Measurements from ENCODE around the gene TECR.

DNA sequence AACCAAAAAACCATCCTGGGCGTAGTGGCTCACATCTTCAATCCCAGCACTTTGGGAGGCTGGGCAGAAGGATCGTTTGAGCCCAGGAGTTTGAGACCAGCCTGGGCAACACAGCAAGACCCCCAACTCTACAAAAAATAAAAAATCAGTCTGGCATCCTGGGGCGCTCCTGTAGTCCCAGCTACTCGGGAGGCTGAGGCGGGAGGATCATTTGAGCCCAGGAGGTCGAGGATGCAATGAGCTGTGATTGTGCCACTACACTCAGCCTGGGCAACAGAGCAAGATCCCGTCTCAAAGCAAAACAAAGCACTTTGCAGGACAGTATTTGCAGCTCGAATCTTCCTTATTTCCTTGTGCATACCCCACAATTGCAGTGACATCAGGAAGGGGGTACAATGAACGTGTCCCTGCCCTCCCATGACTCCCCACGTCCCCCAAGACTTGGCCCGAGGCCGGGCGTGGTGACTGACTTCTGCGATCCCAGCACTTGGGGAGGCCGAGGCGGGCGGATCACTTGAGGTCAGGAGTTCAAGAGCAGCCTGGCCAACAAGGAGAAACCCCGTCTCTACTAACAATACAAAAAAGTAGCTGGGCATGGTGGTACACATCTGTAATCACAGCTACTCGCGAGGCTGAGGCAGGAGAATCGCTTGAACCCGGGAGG, 41.6 kb downstream of the TECR start:
- TF ChIP-seq EZH2 (IDR thresholded peaks at IDR 0.05; ENCODE audit: borderline replicate concordance, low read depth, low read length): no peak
- TF ChIP-seq, protein P1, sequence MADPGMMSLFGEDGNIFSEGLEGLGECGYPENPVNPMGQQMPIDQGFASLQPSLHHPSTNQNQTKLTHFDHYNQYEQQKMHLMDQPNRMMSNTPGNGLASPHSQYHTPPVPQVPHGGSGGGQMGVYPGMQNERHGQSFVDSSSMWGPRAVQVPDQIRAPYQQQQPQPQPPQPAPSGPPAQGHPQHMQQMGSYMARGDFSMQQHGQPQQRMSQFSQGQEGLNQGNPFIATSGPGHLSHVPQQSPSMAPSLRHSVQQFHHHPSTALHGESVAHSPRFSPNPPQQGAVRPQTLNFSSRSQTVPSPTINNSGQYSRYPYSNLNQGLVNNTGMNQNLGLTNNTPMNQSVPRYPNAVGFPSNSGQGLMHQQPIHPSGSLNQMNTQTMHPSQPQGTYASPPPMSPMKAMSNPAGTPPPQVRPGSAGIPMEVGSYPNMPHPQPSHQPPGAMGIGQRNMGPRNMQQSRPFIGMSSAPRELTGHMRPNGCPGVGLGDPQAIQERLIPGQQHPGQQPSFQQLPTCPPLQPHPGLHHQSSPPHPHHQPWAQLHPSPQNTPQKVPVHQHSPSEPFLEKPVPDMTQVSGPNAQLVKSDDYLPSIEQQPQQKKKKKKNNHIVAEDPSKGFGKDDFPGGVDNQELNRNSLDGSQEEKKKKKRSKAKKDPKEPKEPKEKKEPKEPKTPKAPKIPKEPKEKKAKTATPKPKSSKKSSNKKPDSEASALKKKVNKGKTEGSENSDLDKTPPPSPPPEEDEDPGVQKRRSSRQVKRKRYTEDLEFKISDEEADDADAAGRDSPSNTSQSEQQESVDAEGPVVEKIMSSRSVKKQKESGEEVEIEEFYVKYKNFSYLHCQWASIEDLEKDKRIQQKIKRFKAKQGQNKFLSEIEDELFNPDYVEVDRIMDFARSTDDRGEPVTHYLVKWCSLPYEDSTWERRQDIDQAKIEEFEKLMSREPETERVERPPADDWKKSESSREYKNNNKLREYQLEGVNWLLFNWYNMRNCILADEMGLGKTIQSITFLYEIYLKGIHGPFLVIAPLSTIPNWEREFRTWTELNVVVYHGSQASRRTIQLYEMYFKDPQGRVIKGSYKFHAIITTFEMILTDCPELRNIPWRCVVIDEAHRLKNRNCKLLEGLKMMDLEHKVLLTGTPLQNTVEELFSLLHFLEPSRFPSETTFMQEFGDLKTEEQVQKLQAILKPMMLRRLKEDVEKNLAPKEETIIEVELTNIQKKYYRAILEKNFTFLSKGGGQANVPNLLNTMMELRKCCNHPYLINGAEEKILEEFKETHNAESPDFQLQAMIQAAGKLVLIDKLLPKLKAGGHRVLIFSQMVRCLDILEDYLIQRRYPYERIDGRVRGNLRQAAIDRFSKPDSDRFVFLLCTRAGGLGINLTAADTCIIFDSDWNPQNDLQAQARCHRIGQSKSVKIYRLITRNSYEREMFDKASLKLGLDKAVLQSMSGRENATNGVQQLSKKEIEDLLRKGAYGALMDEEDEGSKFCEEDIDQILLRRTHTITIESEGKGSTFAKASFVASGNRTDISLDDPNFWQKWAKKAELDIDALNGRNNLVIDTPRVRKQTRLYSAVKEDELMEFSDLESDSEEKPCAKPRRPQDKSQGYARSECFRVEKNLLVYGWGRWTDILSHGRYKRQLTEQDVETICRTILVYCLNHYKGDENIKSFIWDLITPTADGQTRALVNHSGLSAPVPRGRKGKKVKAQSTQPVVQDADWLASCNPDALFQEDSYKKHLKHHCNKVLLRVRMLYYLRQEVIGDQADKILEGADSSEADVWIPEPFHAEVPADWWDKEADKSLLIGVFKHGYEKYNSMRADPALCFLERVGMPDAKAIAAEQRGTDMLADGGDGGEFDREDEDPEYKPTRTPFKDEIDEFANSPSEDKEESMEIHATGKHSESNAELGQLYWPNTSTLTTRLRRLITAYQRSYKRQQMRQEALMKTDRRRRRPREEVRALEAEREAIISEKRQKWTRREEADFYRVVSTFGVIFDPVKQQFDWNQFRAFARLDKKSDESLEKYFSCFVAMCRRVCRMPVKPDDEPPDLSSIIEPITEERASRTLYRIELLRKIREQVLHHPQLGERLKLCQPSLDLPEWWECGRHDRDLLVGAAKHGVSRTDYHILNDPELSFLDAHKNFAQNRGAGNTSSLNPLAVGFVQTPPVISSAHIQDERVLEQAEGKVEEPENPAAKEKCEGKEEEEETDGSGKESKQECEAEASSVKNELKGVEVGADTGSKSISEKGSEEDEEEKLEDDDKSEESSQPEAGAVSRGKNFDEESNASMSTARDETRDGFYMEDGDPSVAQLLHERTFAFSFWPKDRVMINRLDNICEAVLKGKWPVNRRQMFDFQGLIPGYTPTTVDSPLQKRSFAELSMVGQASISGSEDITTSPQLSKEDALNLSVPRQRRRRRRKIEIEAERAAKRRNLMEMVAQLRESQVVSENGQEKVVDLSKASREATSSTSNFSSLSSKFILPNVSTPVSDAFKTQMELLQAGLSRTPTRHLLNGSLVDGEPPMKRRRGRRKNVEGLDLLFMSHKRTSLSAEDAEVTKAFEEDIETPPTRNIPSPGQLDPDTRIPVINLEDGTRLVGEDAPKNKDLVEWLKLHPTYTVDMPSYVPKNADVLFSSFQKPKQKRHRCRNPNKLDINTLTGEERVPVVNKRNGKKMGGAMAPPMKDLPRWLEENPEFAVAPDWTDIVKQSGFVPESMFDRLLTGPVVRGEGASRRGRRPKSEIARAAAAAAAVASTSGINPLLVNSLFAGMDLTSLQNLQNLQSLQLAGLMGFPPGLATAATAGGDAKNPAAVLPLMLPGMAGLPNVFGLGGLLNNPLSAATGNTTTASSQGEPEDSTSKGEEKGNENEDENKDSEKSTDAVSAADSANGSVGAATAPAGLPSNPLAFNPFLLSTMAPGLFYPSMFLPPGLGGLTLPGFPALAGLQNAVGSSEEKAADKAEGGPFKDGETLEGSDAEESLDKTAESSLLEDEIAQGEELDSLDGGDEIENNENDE (IDR thresholded peaks at IDR 0.05; ENCODE audit: low read depth, low read length): no peak
- TF ChIP-seq, protein P2, sequence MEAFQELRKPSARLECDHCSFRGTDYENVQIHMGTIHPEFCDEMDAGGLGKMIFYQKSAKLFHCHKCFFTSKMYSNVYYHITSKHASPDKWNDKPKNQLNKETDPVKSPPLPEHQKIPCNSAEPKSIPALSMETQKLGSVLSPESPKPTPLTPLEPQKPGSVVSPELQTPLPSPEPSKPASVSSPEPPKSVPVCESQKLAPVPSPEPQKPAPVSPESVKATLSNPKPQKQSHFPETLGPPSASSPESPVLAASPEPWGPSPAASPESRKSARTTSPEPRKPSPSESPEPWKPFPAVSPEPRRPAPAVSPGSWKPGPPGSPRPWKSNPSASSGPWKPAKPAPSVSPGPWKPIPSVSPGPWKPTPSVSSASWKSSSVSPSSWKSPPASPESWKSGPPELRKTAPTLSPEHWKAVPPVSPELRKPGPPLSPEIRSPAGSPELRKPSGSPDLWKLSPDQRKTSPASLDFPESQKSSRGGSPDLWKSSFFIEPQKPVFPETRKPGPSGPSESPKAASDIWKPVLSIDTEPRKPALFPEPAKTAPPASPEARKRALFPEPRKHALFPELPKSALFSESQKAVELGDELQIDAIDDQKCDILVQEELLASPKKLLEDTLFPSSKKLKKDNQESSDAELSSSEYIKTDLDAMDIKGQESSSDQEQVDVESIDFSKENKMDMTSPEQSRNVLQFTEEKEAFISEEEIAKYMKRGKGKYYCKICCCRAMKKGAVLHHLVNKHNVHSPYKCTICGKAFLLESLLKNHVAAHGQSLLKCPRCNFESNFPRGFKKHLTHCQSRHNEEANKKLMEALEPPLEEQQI (IDR thresholded peaks at IDR 0.05): no peak
